Measurements from ENCODE around the gene GP1BA. TPM values are rescaled to one million over a fixed set of nuclear protein-coding genes. Genes with fewer than 3 reads are reported as not detected.
A peak's percentile ranks its signal among the peaks of the same experiment; 100 is the strongest.

GP1BA gene
- total and polyA plus RNA-seq, 2 of the 8 experiments (the other 6 are each of a cell fraction or from before 2014, with no cell fraction given) = not detected

GRCh38 chr17:4949321-4950074 is 17.4 kb downstream of the GP1BA start (continued):
- TF ChIP-seq, protein P1, sequence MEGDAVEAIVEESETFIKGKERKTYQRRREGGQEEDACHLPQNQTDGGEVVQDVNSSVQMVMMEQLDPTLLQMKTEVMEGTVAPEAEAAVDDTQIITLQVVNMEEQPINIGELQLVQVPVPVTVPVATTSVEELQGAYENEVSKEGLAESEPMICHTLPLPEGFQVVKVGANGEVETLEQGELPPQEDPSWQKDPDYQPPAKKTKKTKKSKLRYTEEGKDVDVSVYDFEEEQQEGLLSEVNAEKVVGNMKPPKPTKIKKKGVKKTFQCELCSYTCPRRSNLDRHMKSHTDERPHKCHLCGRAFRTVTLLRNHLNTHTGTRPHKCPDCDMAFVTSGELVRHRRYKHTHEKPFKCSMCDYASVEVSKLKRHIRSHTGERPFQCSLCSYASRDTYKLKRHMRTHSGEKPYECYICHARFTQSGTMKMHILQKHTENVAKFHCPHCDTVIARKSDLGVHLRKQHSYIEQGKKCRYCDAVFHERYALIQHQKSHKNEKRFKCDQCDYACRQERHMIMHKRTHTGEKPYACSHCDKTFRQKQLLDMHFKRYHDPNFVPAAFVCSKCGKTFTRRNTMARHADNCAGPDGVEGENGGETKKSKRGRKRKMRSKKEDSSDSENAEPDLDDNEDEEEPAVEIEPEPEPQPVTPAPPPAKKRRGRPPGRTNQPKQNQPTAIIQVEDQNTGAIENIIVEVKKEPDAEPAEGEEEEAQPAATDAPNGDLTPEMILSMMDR (IDR thresholded peaks at IDR 0.05; ENCODE audit: control extremely low read depth in 1 of 3, insufficient read depth in 1 of 3, low read depth in 1 of 3, low read length in 3 of 3) = no peak
- TF ChIP-seq RNF2 (IDR thresholded peaks at IDR 0.05; ENCODE audit: borderline replicate concordance, low read depth, low read length, missing control alignments, poor library complexity, severe bottlenecking) = no peak
- TF ChIP-seq SP1 (IDR thresholded peaks at IDR 0.05; ENCODE audit: low read depth, low read length) = no peak
- TF ChIP-seq, protein P2, sequence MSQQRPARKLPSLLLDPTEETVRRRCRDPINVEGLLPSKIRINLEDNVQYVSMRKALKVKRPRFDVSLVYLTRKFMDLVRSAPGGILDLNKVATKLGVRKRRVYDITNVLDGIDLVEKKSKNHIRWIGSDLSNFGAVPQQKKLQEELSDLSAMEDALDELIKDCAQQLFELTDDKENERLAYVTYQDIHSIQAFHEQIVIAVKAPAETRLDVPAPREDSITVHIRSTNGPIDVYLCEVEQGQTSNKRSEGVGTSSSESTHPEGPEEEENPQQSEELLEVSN (IDR thresholded peaks at IDR 0.05) = peak; percentile 81
- TF ChIP-seq, protein P3, sequence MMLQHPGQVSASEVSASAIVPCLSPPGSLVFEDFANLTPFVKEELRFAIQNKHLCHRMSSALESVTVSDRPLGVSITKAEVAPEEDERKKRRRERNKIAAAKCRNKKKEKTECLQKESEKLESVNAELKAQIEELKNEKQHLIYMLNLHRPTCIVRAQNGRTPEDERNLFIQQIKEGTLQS (IDR thresholded peaks at IDR 0.05; ENCODE audit: insufficient read depth, low read depth, low read length) = no peak
- no peak for TF ChIP-seq CHD1 (IDR thresholded peaks at IDR 0.05; ENCODE audit: low read depth, low read length)
- TF ChIP-seq CTBP2 (IDR thresholded peaks at IDR 0.05; ENCODE audit: borderline replicate concordance, insufficient read depth, insufficient read length, low read length) = no peak
- TF ChIP-seq KDM1A (IDR thresholded peaks at IDR 0.05; ENCODE audit: borderline replicate concordance, low read length) = no peak
- TF ChIP-seq POLR2A (IDR thresholded peaks at IDR 0.05; ENCODE audit: control extremely low read depth in 1 of 2, low read depth in 2 of 2, low read length in 2 of 2) = peak in 1 of 2 experiments; percentile 41; a peak in 2 of 3 replicates
- TF ChIP-seq CHD2 (IDR thresholded peaks at IDR 0.05; ENCODE audit: low read length) = no peak
- no peak for TF ChIP-seq SP2 (IDR thresholded peaks at IDR 0.05; ENCODE audit: low read length)
- no peak for TF ChIP-seq CBX5 (IDR thresholded peaks at IDR 0.05; ENCODE audit: low read depth, low read length)
- no peak for TF ChIP-seq RBBP5 (IDR thresholded peaks at IDR 0.05; ENCODE audit: borderline replicate concordance, low read depth, low read length)
- TF ChIP-seq EZH2 (IDR thresholded peaks at IDR 0.05; ENCODE audit: low read depth, low read length, severe bottlenecking) = no peak
- no peak for TF ChIP-seq SRF (IDR thresholded peaks at IDR 0.05; ENCODE audit: low read depth, low read length)
- TF ChIP-seq TAF7 (optimal IDR thresholded peaks at IDR 0.05; ENCODE audit: borderline replicate concordance, low read depth, low read length) = peak; percentile 73
- no peak for TF ChIP-seq SAP30 (IDR thresholded peaks at IDR 0.05; ENCODE audit: insufficient read depth, insufficient replicate concordance, low read length)
- no peak for TF ChIP-seq YY1 (IDR thresholded peaks at IDR 0.05; ENCODE audit: low read depth, low read length)
- TF ChIP-seq EGR1 (IDR thresholded peaks at IDR 0.05; ENCODE audit: borderline replicate concordance, low read depth, low read length) = no peak
- TF ChIP-seq SP4 (IDR thresholded peaks at IDR 0.05; ENCODE audit: low read length) = no peak
